ENCODE data around the gene PWWP2B. TPM values are rescaled to one million over a fixed set of nuclear protein-coding genes. Genes with fewer than 3 reads are reported as not detected.

PWWP2B gene
- total and polyA plus RNA-seq, 2 of the 8 experiments (the other 6 are each of a cell fraction or from before 2014, with no cell fraction given) = 5.3 to 10.8 TPM

DNA sequence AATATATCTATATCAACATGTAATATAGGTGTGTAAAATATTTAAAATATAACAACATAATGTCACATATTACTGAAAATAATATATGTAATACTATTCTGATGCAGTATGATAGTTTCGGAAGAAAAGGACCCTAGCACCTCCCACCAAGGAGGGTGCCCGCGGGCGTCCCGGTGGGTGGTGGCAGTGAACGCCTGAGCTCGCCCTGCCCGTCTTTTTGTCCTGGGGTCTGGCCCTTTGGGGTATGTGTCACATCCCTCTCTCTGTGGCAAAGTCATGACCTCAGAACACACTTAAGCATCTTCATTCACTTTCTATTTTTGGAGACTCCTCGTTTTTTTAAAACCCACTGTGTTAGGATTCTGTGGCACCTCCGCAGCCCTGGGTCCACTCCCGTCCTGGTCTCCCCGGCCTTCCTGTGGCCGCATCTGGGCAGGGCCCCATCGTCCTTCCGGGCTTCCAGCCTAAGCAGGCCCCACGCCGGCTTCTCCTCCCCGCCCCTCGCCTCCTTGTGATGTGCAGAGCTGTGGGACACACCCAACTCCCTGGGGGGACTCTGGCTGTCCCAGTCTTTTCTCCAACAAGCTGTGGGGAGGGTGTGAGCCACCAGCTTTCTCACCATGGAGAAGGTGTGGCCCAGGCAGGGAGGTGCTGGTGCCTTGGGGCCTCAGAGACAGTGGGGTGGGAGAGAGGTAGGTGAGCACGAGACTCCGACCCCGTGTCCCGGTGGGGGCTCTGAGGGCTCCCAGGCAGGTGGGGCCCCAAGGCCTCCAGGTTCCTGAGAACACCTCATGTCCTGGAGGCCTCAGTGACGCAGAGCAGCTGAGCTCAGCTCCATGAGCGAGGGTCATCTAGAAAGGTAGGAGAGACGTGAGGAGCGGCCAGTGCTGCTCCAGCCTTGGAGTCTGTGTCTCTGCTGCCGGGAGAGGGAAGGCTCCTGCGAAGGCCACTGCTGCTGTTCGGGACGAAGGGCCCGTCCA is 16.5 kb downstream of the PWWP2B start (continued):
- TF ChIP-seq PHF8 (conservative IDR thresholded peaks at IDR 0.05; ENCODE audit: low read depth, low read length) (no peak), SIX5 (IDR thresholded peaks at IDR 0.05; ENCODE audit: low read depth, low read length) (no peak), FOSL1 (IDR thresholded peaks at IDR 0.05; ENCODE audit: insufficient read depth, low read depth, low read length) (no peak), BACH1 (IDR thresholded peaks at IDR 0.05; ENCODE audit: low read length) (no peak), CTCF (IDR thresholded peaks at IDR 0.05; ENCODE audit: control extremely low read depth in 1 of 3, insufficient read depth in 1 of 3, low read depth in 1 of 3, low read length in 3 of 3) (no peak)

All from H1 (cell line).